ENCODE results near the gene ZSCAN5B.

Gene ZSCAN5B

GRCh38 chr19:56174086-56174485, 23.5 kb downstream of the ZSCAN5B start:
- TF ChIP-seq CTCF (IDR thresholded peaks at IDR 0.05) (no peak), ZFX (IDR thresholded peaks at IDR 0.05; ENCODE audit: borderline replicate concordance) (no peak)
- no peak overlapping the region for H3K27ac ChIP-seq

GRCh38 chr19:56170261-56170660, 27.3 kb downstream of the ZSCAN5B start:
- no peak overlapping the region for H3K27ac ChIP-seq
- TF ChIP-seq ZFX (IDR thresholded peaks at IDR 0.05; ENCODE audit: borderline replicate concordance) (no peak), CTCF (IDR thresholded peaks at IDR 0.05) (no peak)

- TF ChIP-seq ZFX (IDR thresholded peaks at IDR 0.05; ENCODE audit: borderline replicate concordance) (no peak), CTCF (IDR thresholded peaks at IDR 0.05) (no peak)
- H3K27ac ChIP-seq = no peak overlapping the region
Observed at GRCh38 chr19:56167064-56167578, 30.5 kb downstream of the ZSCAN5B start.

GRCh38 chr19:56163097-56163496, 34.5 kb downstream of the ZSCAN5B start:
- no peak for TF ChIP-seq CTCF (IDR thresholded peaks at IDR 0.05)
- TF ChIP-seq ZFX (IDR thresholded peaks at IDR 0.05; ENCODE audit: borderline replicate concordance) = no peak
- no peak overlapping the region for H3K27ac ChIP-seq

GRCh38 chr19:56162258-56162657, 35.3 kb downstream of the ZSCAN5B start:
- no peak overlapping the region for H3K27ac ChIP-seq
- no peak for TF ChIP-seq CTCF (IDR thresholded peaks at IDR 0.05)
- TF ChIP-seq ZFX (IDR thresholded peaks at IDR 0.05; ENCODE audit: borderline replicate concordance) = no peak

GRCh38 chr19:56161534-56161933, 36.0 kb downstream of the ZSCAN5B start:
- H3K27ac ChIP-seq = no peak overlapping the region
- no peak for TF ChIP-seq CTCF (IDR thresholded peaks at IDR 0.05)
- no peak for TF ChIP-seq ZFX (IDR thresholded peaks at IDR 0.05; ENCODE audit: borderline replicate concordance)

GRCh38 chr19:56159622-56160271, 37.8 kb downstream of the ZSCAN5B start:
- TF ChIP-seq CTCF (IDR thresholded peaks at IDR 0.05) (no peak), ZFX (IDR thresholded peaks at IDR 0.05; ENCODE audit: borderline replicate concordance) (no peak)

More at GRCh38 chr19:56159622-56160271, 37.8 kb downstream of the ZSCAN5B start:
- H3K27ac ChIP-seq = no peak overlapping the region

Measured in 22Rv1 (cell line).